Stimulated activated CD4-positive, alpha-beta T cell treated with anti-CD3 and anti-CD28 coated beads, Interleukin-4, amount 100 ng/mL, for 4 hours (primary cell): ENCODE measurements around the gene HBG2.

Source experiments
- DNase-seq, 2 experiments: peaks; one replicate each; pipeline ENCODE4 v3.0.0-alpha.2; 2020

HBG2 gene

GRCh38 chr11:5226732-5227310, 27.8 kb downstream of the HBG2 start, which contains the start of gene HBB:
Gene HBB (minus strand): TSS chr11:5227071. CDS start chr11:5227021, 50 bp downstream.
- DNase-seq, result no peak

GRCh38 chr11:5225480-5225871, 29.1 kb downstream of the HBG2 start:
- no peak for DNase-seq

- no peak for DNase-seq
Measured at GRCh38 chr11:5224538-5225479, 29.8 kb downstream of the HBG2 start.

GRCh38 chr11:5223686-5224085, 30.9 kb downstream of the HBG2 start:
- no peak for DNase-seq

GRCh38 chr11:5223146-5223545, 31.4 kb downstream of the HBG2 start:
- no peak for DNase-seq

GRCh38 chr11:5210376-5210885, 44.1 kb downstream of the HBG2 start:
- DNase-seq, result no peak

- DNase-seq, result no peak
Measured at GRCh38 chr11:5204787-5205186, 49.8 kb downstream of the HBG2 start.

- DNase-seq, result no peak
Measured at GRCh38 chr11:5203366-5203765, 51.2 kb downstream of the HBG2 start.
